Stimulated activated CD8-positive, alpha-beta memory T cell treated with anti-CD3 and anti-CD28 coated beads, Interleukin-7, amount 100 ng/mL, for 4 hours (primary cell): ENCODE results near the gene SBNO2.

Experiments
- DNase-seq, 2 donors: peaks; one replicate each; pipeline ENCODE4 v3.0.0-alpha.2; 2020; ENCODE audit warnings: low read depth in 2 of 2

The SBNO2 gene

DNA sequence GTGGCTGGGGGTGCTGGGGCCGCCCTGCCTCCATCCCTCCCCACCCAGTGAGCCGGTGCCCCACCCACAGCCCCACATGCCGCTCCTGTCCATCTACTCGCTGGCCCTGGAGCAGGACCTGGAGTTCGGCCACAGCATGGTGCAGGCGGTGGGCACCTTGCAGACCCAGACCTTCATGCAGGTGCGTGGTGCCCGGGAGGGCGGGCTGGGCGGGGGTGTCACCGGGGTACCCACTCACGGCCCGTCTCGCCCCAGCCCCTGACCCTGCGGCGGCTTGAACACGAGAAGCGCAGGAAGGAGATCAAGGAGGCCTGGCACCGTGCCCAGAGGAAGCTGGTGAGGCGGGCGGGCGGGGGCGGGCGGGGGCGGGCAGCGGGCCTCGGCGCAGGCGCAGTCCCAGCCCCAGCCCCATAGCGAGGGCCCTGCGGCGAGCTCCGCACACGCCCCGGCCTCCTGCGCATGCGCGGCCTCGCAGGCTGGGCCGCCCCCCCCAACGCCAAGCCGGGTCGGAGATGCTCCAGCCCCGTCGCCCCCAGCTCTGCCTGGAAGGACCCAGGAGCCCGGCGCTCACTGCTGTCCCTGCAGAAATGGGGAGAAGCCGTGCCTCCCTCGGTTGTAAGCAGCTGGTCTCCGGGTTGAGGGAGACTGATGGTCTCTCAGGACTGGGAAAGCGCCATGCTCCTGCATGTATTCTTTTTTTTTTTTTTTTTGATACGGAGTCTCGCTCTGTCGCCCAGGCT lies 99.4 kb downstream of the SBNO2 start:
- peak; percentile 84 to 88 for DNase-seq

DNA sequence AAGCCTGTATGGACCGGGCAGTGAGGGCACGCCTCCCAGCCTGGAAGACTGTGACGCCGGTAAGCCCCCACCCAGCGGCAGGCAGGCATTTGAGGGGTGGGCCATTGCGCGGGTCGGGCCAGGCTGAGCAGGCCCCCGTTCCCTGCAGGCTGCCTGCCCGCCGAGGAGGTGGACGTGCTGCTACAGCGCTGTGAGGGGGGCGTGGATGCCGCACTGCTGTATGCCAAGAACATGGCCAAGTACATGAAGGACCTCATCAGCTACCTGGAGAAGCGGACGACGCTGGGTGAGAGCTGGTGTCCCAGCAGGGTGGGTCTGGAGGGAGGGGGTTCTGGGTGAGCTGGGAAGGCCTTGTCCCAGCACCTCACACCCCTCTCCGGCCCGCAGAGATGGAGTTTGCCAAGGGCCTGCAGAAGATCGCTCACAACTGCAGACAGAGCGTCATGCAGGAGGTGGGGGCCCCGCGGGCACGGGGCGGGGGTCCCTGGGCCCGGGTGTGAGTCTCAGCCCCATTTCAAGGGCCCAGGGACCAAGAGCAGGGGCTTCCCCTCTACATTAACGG lies 100.0 kb downstream of the SBNO2 start:
- no peak for DNase-seq

DNA sequence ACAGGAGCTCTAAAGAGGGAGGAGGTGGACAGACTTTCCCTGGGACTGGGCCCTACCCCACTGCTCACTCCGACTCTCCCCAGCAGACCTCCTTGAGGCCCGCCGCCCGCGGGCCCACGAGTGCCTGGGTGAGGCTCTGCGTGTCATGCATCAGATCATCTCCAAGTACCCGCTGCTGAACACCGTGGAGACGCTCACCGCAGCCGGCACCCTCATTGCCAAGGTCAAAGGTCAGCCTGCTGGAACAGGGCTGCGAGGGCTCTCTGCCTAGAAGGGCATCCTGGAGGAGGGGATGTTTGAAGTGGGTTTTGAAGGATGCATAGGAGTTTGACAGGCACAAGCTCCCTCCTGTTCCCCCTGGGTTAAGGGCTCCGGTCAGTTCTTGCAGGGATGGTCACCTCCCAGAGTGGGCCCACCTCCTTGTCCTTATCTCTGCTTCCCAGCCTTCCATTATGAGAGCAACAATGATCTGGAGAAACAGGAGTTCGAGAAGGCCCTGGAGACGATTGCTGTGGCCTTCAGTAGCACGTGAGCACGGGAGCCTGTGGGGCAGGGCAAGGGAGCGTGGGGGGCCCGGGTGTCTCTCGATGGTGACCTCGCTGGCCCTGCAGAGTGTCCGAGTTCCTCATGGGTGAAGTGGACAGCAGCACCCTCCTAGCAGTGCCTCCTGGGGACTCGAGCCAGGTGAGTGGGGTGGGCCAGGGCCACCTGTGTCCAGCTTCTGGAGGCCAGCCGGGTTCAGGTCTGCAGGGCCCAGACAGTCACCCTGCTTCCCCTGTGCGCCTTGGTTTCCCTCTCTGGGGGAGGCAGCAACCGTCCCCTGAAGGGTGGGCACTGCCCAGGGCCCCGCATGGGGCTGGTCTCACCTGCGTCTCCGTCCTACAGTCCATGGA lies 100.8 kb downstream of the SBNO2 start:
- no peak for DNase-seq

DNA sequence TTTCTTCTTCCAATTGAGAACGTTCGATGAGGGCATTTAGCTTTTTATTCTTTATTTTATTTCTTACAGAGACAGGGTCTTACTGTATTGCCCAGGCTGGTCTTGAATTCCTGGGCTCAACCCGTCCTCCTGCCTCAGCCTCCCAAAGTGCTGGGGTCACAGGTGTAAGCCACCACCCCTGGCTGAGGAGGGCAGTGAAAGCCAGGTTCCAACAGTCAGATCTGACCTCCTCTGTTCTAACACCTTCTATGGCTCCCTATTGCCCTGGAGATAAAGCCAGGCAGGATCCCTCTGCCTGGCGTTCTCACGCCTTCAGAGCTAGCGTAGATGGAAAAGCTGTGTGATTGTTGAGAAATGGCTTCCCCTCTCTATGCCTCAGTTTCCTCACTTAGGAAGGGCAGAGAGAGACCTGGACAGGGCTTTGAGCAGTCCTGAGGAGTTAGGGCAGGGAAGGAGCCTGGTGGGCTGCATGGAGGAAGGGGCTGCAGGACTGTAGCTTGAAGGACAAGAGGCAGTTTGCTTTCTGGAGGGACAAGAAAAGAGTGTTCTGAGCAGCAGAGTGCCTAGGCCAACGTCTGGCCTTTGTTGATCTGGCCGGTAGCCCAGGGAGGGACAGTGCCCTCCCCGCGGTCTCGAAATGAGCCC lies 101.6 kb downstream of the SBNO2 start:
- DNase-seq: no peak

- DNase-seq: no peak
Measured at GRCh38 chr19:1070931-1071791, 102.9 kb downstream of the SBNO2 start.

- no peak for DNase-seq
Measured at GRCh38 chr19:1070576-1070930, 103.5 kb downstream of the SBNO2 start.

DNA sequence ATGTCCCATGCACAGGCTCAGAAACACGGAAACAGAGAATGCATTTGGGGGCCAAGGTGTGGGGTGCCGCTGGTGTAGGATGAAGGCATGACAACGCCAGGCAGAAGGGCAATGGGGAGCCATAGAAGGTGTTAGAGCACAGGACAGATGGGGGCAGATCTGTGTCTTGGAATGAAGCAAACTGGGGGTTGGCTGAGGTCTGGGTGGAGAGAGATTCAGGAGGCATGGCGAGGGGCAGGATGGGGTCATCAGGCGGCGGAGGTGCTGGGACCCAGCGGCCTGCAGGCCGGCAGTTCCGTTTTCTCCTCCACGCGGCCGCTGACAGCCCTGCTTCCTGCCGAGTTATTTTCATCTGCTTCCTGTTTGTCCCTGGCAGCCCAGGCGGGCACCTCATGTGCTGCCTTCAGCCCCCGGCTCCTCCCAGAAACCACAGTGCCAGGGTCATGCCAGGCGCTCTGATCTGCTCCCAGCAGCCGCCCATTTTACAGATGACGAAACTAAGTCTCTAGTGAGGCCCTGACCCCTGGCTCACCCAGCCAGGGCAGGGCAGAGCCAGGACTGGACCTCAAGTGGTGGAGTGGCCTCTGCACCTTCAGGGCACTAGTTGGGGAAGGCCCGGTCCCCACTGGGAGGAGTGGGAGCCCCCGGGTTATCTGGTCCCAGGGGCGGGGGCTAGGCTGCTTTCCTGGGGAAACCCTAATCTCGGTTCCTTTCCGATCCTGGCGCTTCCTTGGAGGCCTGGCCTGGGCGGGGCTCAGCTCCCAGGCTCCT lies 104.9 kb downstream of the SBNO2 start:
- peak; percentile 47 to 56 for DNase-seq

DNA sequence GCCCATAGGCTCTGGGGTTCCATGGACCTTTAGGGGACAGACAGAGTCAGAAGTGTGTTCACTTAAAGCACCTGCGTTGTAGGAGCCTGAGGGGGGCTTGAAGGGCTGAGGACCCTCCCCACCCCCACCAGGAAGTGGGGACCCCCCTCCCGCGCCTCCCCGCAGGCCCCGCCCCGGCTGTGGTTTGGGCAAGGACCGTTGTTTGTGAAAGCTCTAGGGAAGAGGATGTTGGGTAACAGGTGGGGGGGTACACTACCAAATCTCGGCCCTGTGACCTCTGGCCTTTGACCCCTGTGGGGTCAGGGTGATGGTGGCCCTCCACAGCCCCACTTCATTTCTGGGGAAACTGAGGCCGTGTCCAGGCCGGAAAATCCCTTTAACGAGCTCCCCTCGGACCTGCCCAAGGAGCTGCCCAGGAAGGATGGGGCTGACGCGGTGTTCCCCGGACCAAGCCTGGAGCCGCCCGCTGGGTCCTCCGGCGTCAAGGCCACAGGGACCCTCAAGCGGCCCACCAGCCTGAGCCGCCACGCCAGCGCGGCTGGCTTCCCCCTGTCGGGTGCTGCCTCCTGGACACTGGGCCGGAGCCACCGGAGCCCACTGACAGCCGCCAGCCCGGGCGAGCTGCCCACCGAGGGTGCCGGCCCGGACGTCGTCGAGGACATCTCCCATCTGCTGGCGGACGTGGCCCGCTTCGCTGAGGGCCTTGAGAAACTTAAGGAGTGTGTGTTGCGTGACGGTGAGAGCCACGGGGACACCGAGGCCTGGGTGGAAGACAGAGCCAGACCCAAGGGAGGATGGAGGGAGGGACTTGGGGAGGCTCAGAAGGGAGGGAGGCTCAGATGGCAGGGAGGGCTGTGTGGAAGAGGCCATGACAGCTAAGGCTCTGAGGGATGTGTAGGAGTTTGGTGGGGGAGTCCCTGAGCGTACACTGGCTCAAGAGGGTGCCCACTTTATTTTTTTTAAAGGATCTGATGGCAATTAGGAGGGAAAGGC lies 105.8 kb downstream of the SBNO2 start:
- DNase-seq: no peak

- DNase-seq: no peak
Measured at GRCh38 chr19:1067341-1067957, 106.6 kb downstream of the SBNO2 start.

- peak; percentile 69 to 86 for DNase-seq
Measured at GRCh38 chr19:1066748-1067340, 107.2 kb downstream of the SBNO2 start, which contains the start of gene ARHGAP45. Gene ARHGAP45, plus strand, starts transcription at chr19:1067167. Its CDS starts 239 bp downstream, at chr19:1067406.

- DNase-seq: no peak
Measured at GRCh38 chr19:1066251-1066747, 107.8 kb downstream of the SBNO2 start.

GRCh38 chr19:1065606-1066109 lies 108.4 kb downstream of the SBNO2 start:
- no peak for DNase-seq

- peak in 1 of 2 donors; percentile 70 for DNase-seq
Measured at GRCh38 chr19:1064661-1065605, 109.1 kb downstream of the SBNO2 start.

GRCh38 chr19:1063909-1064660 lies 110.0 kb downstream of the SBNO2 start:
- DNase-seq: no peak

GRCh38 chr19:1063030-1063908 lies 110.8 kb downstream of the SBNO2 start:
- no peak for DNase-seq
